ENCODE results near the gene KIAA0232.
"Not testable (repeated sequence)": the region's sequence is repeated elsewhere in the genome, so short reads cannot be mapped to it uniquely, and the experiment has no call there.

The KIAA0232 gene

DNA sequence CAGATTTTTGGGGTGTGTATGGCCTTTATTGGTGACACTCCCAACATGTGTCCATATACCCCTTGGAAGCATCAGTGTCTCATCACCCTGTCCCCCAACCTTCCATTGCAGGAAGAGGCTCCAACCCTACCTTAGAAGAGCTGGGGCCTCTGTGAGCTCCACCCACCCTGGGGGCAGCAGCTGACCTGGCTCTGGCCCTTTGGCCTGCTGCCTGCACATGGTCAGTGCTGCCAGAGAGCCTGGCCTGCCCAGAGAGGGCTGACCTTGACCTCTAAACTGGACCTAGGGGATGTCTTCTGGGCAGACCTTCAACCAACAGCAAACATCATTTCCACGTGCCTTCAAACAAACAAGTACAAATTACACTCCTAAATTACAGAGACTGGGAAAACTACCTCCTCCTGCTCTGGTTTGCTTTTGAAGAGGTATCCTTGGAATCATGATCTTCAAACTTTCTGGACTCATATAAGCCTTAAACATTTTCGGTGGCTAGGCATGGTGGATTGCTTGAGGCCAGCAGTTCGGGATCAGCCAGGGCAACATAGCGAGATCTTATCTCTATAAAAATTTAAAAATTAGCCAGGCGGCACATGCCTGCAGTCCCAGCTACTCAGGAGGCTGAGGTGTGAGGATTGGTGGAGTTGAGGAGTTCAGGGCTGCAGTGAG, 27.3 kb upstream of the KIAA0232 start:
- TF ChIP-seq, protein P1, sequence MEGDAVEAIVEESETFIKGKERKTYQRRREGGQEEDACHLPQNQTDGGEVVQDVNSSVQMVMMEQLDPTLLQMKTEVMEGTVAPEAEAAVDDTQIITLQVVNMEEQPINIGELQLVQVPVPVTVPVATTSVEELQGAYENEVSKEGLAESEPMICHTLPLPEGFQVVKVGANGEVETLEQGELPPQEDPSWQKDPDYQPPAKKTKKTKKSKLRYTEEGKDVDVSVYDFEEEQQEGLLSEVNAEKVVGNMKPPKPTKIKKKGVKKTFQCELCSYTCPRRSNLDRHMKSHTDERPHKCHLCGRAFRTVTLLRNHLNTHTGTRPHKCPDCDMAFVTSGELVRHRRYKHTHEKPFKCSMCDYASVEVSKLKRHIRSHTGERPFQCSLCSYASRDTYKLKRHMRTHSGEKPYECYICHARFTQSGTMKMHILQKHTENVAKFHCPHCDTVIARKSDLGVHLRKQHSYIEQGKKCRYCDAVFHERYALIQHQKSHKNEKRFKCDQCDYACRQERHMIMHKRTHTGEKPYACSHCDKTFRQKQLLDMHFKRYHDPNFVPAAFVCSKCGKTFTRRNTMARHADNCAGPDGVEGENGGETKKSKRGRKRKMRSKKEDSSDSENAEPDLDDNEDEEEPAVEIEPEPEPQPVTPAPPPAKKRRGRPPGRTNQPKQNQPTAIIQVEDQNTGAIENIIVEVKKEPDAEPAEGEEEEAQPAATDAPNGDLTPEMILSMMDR (IDR thresholded peaks at IDR 0.05; ENCODE audit: low read depth, low read length): no peak
- in situ Hi-C loops (cut with HindIII; ENCODE audit: low sequenced_read_pairs): no loop called here
- no peak for DNase-seq (ENCODE audit: low read depth, low spot score)
- no peak overlapping the region for H3K4me3 ChIP-seq (ENCODE audit: low read depth, low read length)

DNA sequence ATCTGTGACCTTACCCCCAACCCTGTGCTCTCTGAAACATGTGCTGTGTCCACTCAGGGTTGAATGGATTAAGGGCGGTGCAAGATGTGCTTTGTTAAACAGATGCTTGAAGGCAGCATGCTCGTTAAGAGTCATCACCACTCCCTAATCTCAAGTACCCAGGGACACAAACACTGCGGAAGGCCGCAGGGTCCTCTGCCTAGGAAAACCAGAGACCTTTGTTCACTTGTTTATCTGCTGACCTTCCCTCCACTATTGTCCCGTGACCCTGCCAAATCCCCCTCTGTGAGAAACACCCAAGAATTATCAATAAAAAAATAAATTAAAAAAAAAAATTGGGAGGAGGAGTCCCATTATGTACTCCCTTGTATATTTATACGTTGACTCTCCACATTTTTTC, 26.2 kb upstream of the KIAA0232 start:
- H3K4me3 ChIP-seq (ENCODE audit: low read depth, low read length); in situ Hi-C loops (cut with HindIII; ENCODE audit: low sequenced_read_pairs); DNase-seq (ENCODE audit: low read depth, low spot score): not testable (repeated sequence)

DNA sequence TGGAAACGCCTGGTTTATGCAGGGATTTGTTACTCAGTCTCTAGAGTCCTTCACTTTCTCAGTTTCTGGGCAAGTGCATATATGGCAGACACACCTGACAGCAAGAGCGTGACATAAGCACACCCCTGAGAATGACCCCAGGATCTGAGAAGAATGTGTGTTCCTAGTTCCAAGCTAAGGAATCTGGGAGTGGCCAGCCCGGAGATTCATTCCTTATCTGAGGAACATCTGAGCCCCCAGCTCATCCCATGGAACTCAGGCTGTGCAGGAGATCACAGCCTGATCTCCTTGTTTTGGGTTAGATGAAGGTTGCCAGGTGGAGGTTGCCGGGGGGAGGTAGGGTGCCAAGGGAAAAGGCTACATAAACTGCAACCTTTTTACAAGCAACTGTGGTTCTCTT, 23.8 kb upstream of the KIAA0232 start:
- DNase-seq (ENCODE audit: low read depth, low spot score): no peak
- TF ChIP-seq, protein P1 (IDR thresholded peaks at IDR 0.05; ENCODE audit: low read depth, low read length): no peak
- H3K4me3 ChIP-seq (ENCODE audit: low read depth, low read length): no peak overlapping the region
- in situ Hi-C loops (cut with HindIII; ENCODE audit: low sequenced_read_pairs): no loop called here

DNA sequence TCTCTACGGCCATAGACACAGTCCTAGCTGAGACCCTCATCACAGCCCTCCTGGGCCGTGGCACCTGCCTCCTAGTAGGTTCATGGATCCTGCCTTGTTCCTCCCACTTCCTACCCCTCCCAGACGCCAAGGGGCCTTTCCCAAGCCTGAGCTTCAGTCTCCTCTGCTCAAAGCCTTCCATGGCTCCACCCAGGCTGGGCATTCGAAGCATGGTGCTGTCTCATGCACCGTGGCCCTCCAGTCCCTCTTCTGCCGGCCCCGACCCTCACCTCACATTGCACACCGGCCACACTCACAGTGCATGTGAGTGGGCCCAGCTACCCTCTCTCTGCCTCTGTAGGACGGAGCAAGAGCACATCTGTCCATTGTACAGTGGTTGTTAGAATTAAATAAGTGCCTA, 21.7 kb upstream of the KIAA0232 start:
- no peak overlapping the region for H3K4me3 ChIP-seq (ENCODE audit: low read depth, low read length)
- TF ChIP-seq, protein P1 (IDR thresholded peaks at IDR 0.05; ENCODE audit: low read depth, low read length): no peak
- no peak for DNase-seq (ENCODE audit: low read depth, low spot score)
- in situ Hi-C loops (cut with HindIII; ENCODE audit: low sequenced_read_pairs): no loop called here

DNA sequence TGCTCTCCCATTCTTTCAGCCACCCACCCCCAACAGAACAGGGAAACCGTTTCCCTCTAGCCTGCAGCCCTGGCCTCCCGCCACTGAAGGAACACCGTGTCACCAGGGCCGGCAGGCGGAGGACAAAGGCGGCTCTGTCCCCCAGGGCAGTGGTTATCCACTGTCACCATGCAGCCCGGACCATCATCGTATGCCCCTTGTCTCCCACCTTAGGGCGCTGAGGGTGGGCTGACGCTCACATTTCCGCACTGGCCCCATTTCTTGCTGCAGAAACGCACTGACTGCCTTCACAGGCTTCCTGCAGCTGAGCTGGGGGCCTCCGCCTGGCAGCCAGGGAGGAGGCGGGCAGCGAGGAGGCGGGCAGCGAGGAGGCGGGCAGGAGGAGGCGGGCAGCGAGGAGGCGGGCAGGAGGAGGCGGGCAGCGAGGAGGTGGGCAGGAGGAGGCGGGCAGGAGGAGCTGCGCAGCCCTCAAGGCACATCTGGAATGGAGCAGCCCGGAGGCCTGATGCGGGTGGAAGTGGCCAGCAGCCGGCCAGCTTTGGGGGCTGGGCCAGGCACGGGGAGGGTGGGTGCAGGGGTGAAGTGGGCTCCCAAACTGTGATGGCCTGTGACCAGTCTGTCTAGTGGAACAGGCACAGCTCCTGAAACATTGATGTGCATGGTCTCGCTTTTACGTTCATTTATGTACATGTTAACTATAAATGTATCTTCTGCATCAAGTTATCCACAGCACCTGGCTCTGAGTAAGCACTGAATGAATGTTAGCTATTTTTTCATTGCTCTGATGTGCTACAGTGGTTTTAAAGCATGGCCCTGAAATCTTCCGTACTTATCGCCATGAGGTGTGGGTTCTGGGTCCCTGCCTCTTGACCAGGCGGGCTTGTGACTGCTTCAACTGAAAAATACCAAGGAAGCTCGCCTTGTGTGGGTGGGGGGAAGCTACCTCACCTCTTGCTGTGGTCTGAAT, 20.6 kb upstream of the KIAA0232 start:
- H3K4me3 ChIP-seq (ENCODE audit: low read depth, low read length): no peak overlapping the region
- DNase-seq (ENCODE audit: low read depth, low spot score): no peak

DNA sequence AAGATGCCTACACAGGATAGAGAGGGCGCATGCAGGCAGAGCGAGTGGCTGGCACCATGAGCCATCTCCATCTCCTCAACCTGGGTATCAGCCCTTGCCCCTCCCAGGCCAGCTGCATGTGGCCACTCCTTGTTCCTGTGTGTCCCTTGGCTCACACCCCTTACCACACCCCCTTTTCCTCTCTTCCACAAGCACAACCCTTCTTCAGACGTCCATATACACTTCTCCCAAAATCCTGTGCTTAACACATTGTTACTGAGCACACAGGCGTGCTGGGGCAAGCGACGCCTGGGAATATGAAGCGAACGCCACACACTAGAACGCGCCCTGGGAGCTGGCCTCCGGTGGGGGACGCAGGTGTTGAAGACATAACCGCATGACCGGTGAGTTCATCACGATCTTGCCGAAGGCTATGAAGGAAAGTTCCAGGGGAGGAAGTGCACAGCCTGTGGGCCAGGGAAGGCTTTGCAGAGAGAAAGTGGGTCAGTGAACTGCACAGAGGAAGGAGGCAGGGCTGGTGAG, 19.1 kb upstream of the KIAA0232 start:
- no peak for DNase-seq (ENCODE audit: low read depth, low spot score)
- no peak overlapping the region for H3K4me3 ChIP-seq (ENCODE audit: low read depth, low read length)
- in situ Hi-C loops (cut with HindIII; ENCODE audit: low sequenced_read_pairs): no loop called here
- TF ChIP-seq, protein P1 (IDR thresholded peaks at IDR 0.05; ENCODE audit: low read depth, low read length): no peak

More for the DNA sequence above, 20.6 kb upstream of the KIAA0232 start:
- TF ChIP-seq, protein P1 (IDR thresholded peaks at IDR 0.05; ENCODE audit: low read depth, low read length): no peak
- in situ Hi-C loops (cut with HindIII; ENCODE audit: low sequenced_read_pairs): no loop called here

Data from astrocyte of the spinal cord (primary cell).